HuH-7.5 (cell line): ENCODE measurements around the gene CELSR3.
A peak's percentile ranks its signal among the peaks of the same experiment; 100 is the strongest.

Experiments used
- DNase-seq: peaks from one replicate; pipeline ENCODE4 v3.0.0; 2011; ENCODE audit warnings: low spot score

Gene CELSR3

DNA sequence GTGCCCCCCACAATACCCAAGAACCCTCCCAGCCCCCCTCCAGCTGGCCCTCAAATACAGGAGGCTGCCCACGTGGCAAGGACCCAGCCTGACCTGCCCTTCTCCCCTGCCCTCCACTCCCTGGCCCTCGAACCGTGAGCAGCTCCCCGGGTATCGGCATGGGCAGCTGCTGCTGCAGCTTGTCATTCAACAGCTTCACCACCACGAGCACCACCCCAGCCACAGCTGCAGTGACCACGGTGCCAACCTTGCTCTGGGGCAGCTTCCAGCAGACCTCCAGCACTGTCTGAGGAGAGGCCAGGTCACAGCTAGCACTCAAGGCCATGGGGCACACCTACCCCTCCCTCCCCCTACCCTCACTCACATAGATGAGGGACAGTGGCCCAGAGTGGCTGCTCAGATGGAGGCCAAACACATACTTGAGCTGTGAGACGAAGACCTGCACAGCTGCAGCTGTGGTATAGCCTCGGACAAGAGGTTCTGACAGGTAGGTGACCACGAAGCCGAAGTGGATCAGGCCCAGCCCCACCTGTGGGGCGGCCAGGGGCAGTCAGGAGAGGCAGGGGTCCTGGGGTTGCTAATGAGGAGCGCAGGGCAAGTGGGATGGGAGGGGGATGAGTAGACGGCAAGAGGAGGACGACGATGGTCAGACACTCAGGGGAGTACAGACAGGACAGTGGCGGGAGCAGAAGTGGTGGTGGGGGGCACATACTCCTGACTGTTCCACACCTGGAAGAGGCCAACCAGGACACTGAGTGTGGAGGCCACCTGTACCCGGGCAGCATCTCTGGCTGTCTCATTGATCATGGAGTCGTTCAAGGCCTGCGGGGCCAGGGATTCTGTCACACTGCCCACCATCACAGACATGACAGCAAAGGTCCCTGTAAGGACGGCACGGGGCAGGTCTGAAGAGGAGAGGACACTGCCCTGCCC, 30.9 kb downstream of the CELSR3 start:
- no peak for DNase-seq

DNA sequence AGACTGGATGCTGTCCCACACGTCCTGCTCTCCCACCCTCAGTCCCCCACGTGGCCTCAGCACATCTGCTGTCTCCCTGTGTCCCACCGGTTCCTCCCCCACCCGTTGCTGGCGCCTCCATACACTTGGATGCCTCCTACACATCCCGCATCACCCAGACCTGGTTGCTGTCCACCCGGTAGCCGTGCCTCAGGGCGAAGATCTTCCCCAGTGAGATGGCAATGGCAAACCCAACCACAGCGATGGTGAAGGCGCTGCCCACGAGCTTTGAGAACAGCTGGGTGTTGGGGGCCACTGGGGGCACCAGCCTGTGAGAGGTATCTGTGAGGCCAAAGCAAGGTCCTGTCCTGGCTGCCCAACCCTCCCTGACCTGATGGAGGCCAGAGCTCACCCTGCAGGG, 31.9 kb downstream of the CELSR3 start:
- DNase-seq = no peak

- no peak for DNase-seq
Measured at GRCh38 chr3:48630407-48630806, 32.3 kb downstream of the CELSR3 start.

- no peak for DNase-seq
Measured at GRCh38 chr3:48629894-48630293, 32.8 kb downstream of the CELSR3 start.

GRCh38 chr3:48628277-48629017, 34.2 kb downstream of the CELSR3 start:
- no peak for DNase-seq

DNA sequence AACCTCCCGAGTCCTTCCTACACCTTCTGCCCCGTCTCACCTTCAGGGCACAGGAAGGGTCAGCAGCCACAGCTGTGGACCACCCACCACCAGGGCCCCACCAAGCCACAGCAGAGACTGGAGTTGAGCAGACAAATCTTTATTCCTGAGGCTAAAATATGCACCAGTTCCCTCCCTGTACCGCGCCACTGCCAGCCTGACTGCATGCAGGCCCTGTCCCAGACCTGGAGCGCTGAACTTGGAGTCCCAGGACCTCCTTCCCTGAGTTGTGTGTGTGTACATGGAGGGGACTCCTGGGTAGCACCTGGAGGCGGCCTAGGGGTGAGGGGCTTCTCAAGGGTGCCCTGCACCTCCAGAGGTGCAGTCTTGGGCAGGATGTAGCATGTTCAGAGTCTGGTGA, 37.1 kb downstream of the CELSR3 start:
- DNase-seq = no peak

DNA sequence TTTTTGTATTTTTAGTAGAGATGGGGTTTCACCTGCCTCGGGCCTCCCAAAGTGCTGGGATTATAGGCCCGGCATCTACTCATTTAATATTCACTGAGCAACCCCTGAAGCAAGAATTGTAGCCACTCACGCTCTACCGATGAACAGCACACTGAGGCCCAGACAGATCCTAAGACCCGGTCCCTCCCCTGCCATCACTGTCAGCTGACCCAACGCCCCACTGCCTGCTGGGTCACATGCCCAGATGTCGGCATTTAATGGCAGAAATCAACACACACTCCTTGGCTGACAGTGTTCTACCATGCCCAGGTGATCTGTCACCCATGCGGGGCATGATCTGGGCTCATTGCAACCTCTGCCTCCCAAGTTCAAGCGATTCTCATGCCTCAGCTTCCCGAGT, 37.9 kb downstream of the CELSR3 start:
- DNase-seq = no peak

GRCh38 chr3:48623851-48624547, 38.7 kb downstream of the CELSR3 start:
- DNase-seq = no peak

DNA sequence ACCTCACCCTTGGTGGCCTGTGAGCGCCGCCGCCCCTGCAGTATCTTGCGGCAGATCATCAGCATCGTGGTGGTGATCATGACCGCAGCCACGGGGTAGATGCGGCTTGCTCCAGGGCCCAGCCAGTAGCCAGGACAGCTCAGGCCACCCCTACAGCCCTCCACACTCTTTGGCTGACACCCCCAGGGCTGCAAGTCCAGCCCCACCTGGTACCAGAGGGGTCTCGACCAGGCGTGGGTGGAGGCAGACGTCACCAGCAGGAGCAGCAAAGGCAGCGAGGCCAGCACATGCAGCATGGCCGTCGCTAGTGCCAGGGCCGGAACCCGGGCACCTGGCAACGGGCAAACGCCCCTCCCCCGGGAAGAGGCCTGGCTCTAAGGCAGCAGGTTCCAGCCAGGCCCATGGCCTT, 41.2 kb downstream of the CELSR3 start, which contains the start of gene TMEM89:
TSS of gene TMEM89 (minus strand) at position 309 of the 409 bp plus-strand sequence. CDS start at position 296, 13 bp downstream.
- DNase-seq = no peak

- DNase-seq = no peak
Measured at GRCh38 chr3:48619541-48620524, 42.9 kb downstream of the CELSR3 start.

GRCh38 chr3:48617559-48617958, 45.1 kb downstream of the CELSR3 start:
- DNase-seq = no peak

- no peak for DNase-seq
Measured at GRCh38 chr3:48614044-48614443, 48.6 kb downstream of the CELSR3 start.

DNA sequence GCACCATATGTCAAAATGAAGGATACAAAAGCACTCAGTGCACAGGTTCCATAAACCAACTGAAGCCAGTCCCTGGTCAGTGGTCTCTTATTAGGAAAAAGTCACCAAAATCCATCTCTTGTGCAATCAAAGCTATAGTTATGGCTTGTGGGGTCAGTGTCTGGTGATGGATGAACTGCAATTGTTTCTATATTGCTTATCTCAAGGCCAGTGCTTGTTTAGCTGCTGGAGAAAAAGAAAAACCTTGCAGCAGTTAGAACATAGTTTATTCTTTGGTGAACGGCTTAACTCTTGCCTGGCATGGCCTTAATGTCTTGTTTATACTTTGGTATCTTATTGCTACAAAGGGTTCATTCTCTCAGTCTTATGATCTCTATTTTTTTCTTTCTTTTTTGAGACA, 50.4 kb downstream of the CELSR3 start:
- DNase-seq = no peak

DNA sequence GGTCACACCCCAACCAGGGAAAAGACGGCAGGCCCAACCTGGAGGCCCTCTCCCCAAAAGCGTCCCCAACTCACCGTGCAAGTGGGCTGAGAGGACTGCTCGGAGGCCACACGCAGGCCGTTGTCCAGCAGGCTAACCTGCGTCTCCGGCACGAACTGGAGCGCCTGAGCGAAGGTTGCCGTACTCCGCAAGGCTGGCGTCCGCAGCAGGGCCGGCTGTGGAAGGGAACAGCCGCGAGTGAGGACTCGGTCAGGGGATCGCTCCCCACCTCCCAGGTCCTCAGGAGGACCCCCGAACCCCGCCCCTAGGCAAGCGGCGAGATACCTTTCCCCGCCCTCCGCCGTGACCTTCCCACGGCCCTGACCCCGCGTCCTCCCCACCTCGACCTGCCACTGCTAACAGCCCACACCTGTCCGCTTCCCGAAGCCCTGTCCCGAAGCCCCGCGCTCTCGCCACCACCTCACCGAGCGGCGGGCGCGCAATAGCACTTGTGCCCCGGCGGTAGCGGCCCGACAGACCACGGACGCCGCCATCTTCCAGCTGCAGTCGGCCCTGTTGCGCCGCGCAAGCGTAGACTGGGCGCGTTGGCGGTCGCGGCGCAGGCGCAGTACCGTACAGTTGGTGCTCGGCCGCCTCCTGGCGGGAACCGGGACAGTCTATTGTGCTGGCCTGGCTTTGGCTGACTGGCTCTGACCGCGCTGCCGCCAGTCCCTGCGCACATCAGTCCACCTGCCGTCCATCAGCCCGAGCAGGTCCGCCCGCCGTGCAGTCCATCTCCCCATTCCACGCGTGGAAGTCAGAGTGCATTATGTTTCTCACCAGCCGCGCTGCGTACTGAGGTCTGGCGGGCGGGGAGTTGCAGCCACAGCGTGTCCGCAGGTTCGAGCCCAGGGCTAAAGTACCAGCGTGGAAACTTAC, 53.3 kb downstream of the CELSR3 start, which contains the start of gene UQCRC1:
TSS of gene UQCRC1 (minus strand) at position 559 of the 918 bp plus-strand sequence. CDS start at position 533, 26 bp downstream.
- peak; percentile 96 for DNase-seq

DNA sequence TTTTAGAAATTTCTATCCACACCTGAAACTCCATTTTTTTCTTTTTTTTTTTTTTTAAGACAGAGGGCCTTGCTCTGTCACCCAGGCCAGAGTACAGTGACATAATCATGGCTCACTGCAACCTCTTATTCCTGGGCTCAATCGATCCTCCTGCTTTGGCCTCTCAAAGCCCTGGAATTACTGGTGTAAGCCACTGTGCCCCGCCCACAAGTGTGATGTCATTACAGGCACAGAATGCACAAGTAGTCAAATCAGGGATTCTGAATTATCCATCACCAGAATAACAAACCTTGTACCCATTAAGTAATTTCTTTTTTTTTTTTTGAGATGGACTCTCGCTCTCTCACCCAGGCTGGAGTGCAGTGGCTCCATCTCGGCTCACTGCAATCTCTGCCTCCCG, 55.2 kb downstream of the CELSR3 start:
- no peak for DNase-seq

DNA sequence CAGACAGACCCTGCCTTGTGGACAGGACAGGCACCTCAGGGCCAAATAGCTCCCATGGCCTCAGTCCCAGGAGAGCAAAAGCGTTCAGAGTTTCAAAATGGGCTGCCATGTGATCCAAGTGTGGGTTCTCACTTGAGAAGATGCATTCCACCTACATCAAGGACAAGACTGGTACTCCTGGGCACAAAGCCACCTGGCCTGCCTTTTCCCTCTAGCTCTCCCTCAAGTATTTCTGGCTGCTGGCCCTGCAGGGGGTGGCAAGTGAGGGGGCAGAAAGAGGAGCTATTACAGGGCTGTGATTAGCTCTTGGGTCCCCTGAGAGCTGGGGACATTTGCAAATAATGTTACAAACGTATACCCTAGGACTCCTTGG, 61.1 kb downstream of the CELSR3 start:
- DNase-seq = no peak

DNA sequence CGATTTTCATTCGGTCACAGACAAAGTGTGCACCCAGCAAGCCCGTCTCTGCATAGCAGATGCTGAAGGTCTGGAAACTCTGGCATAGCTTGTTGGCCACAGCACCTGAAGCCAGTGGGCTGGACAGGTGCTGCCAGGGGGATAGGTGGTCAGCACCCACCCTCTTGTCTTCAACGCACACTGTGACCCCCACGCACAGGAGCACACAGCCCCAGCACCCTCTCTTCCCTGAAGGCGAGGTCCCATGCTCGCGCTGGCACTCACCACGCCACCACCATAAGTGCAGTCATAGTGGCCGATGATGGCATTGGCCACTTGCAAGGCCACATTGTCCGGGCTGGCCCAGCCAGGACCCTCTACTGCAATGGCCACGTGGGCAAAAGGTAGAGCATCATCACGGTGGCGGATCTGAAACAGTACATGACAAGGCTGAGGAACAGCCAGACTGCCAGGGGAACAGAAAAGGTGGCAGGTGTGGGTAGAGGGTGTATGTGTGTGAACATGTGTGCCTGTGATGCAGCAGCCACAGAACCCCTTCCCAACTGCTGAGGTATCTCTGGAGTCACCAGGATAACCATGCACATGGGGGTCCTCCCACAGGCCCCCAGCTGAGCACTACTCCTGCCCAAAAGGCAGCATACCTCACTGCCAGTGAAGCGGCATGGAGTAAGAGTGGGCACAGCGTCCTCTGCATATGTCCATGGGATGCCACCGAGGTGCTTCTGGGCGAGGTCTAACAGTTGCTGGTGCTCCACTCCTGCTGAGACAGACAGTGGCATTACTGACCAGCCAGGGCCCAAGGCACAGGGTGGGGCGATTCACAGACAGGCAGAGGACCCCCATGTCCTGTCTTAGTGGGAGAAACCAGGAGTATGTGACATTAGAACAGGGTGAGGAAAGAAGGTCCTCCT, 61.7 kb downstream of the CELSR3 start:
- DNase-seq = no peak

DNA sequence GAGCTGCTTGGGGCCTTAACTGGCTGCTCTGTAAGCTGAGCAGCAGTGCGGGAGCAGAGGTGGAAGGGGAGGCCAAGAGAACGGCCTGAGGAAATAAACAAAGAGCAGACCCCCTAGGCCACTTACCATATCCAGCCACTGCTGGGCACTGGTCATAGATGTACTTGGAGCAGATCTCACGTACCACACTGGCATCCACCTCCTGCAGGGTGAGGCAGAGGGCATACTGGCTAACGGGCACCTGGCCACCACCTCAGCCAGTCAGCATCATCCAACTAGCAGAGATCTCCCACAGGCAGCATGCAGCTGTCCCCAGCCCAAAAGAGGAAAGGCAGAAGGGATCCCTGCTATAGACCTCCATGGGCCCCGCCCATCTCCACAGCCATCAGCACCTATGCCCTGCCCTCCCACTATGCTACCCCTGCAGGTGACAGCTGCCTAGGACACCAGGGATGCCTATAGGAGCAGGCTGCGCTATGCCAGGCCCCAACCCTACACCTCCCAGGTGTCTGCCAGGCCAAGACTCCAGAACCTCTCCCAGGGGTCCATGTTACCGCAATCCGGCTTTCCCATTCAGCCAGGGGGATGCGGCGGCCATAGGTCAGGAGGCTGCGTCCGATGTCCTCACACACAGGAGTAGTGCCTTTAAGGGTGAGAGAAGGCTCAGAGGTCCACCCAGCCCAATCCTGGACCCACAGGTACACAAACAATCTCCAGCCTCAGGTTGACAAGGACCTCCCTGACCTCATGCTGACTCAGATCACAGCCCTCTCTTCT, 63.0 kb downstream of the CELSR3 start:
- no peak for DNase-seq
